Esophagus squamous epithelium (tissue), 5 donors: ENCODE results near the gene CSHL1. TPM values are rescaled to one million over a fixed set of nuclear protein-coding genes. Genes with fewer than 3 reads are reported as not detected.

Experiments used
- DNase-seq: peaks from one replicate; lab custom pipeline; 2025; lab: John Stamatoyannopoulos, UW
- H3K27ac ChIP-seq, 4 donors: fragments of 200-600 bp; sonication (generic); one replicate each; pipeline ENCODE4 v1.5.1; 2016 to 2019; ENCODE audit warnings: mild to moderate bottlenecking in 1 of 4
- H3K27me3 ChIP-seq, 4 donors: fragments of 200-600 bp; sonication (generic); 1 replicate in 3 of 4; 2 replicates in 1 of 4; pipeline versions ENCODE4 v1.5.1 to v1.6.0; 2017 to 2021; ENCODE audit warnings: antibody characterized with exemption in 1 of 4
- H3K36me3 ChIP-seq, 3 donors: fragments of 200-600 bp; sonication (generic); one replicate each; pipeline ENCODE4 v1.5.1; 2016 to 2019
- H3K4me1 ChIP-seq, 3 donors: fragments of 200-600 bp; sonication (generic); one replicate each; pipeline ENCODE4 v1.5.1; 2017 to 2019
- H3K4me3 ChIP-seq, 4 donors: fragments of 200-600 bp; sonication (generic); 1 replicate in 3 of 4; 2 replicates in 1 of 4; pipeline ENCODE4 v1.5.1; 2016 to 2019; ENCODE audit warnings: mild to moderate bottlenecking in 2 of 4, moderate library complexity in 1 of 4
- H3K9me3 ChIP-seq, 3 donors: fragments of 200-600 bp; sonication (generic); one replicate each; pipeline ENCODE4 v1.5.1; 2016 to 2019
- POLR2A ChIP-seq, 4 donors: fragments of 450-650 bp; IDR thresholded peaks; one replicate each; pipeline ENCODE4 v1.6.1; 2017; ENCODE audit warnings: antibody characterized with exemption in 4 of 4, mild to moderate bottlenecking in 4 of 4, moderate library complexity in 3 of 4
- WGBS, 2 donors: methylation state at CpG; one replicate each; pipeline ENCODE4 v1.1.5; 2018; 5-methylcytosine and 5-hydroxymethylcytosine counted together
- intact Hi-C: fragments of 100-400 bp; cut with DNase I; formaldehyde crosslinking; loops from one replicate; pipeline ENCODE4 v1.15.0; 2022
- total RNA-seq, 4 donors: library from RNA; depleted of rRNA; stranded (reverse); fragments of >200 nt; gene quantifications; one replicate each; pipeline ENCODE4 v1.1.0, GENCODE V29; 2016
- TF ChIP-seq, protein P1 (sequence below), 6 experiments: fragments of 450-650 bp in 4 of 6; fragments of 200-600 bp in 2 of 6; sonication (generic) in 2 of 6; IDR thresholded peaks; one replicate each; pipeline ENCODE4 v1.5.1; 2016 to 2019; ENCODE audit warnings: antibody characterized with exemption in 6 of 6, mild to moderate bottlenecking in 4 of 6, moderate library complexity in 4 of 6
- donor health status: DM: yes; HTN: yes; CAD: no.

The CSHL1 gene
- total RNA-seq, 4 donors from 2014 or later, result not detected

DNA sequence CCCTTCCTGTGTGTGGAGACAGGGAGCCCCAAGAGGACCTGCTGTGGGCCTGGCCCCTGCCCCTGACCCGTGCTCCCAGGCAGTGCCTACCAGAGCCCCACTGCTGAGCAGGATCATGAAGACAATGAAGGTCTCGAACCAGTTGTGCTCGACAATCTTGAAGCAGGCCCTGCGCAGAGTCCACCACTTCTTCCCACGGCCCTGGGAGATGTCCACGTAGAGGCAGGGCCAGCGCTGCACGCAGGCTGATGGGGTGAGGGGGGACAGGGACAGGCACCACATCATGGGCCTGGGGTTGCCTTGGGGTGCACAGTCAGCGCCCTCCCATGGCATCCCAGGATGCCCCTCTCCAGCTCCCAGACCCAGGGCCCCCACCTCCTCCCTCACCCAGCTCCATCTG lies 37.5 kb upstream of the CSHL1 start:
- Histone ChIP-seq H3K9me3 (no peaks in the 10 kb centered on the region), H3K36me3 (no peaks in the 10 kb centered on the region), H3K4me1 (peaks cover 0 to 11% (median 0%) of the 10 kb centered on the region in 3 donors), H3K27me3 (peaks cover 0 to 34% (median 0%) of the 10 kb centered on the region in 4 donors), H3K4me3 (no peak overlapping the region), H3K27ac (no peak overlapping the region)
- no peak for DNase-seq
- TF ChIP-seq, protein P1, sequence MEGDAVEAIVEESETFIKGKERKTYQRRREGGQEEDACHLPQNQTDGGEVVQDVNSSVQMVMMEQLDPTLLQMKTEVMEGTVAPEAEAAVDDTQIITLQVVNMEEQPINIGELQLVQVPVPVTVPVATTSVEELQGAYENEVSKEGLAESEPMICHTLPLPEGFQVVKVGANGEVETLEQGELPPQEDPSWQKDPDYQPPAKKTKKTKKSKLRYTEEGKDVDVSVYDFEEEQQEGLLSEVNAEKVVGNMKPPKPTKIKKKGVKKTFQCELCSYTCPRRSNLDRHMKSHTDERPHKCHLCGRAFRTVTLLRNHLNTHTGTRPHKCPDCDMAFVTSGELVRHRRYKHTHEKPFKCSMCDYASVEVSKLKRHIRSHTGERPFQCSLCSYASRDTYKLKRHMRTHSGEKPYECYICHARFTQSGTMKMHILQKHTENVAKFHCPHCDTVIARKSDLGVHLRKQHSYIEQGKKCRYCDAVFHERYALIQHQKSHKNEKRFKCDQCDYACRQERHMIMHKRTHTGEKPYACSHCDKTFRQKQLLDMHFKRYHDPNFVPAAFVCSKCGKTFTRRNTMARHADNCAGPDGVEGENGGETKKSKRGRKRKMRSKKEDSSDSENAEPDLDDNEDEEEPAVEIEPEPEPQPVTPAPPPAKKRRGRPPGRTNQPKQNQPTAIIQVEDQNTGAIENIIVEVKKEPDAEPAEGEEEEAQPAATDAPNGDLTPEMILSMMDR (IDR thresholded peaks at IDR 0.05), result no peak
- no peak for TF ChIP-seq POLR2A (IDR thresholded peaks at IDR 0.05)
- WGBS, 2 donors, result 80% methylated on average over 1 of the region's 9 CpGs; no CpG with 5 or more reads in 1 of the 2 donors
- intact Hi-C loops, result no loop called here

DNA sequence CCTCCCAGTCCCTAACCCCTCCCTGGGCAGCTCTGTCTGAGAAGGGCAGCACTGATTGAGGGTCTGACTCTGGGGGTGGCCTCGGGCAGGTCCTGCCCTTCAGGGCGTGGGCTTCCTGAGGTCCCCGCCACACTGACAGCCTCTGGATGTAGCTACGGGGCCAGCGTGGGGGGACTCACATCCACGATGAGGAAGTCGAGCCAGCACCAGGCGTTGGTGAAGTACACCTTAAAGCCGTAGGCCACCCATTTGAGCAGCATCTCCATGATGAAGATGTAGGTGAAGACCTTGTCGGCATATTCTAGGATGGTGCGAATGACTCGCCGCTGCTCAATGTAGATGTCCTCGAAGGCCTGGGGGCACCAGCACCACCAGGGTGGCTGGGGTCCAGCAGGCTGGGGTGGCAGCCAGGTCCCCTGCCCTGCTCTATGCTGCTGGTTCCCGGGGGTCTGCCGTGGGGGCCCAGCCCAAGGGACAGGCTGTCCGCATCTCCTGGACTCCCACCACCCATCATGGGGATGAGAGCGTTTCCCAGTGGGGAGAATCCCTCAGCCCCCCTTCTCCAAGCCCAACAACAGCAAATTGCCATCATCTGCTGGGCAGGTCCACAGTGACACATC lies 36.8 kb upstream of the CSHL1 start:
- no peak for TF ChIP-seq POLR2A (IDR thresholded peaks at IDR 0.05)
- peaks cover 0 to 34% (median 0%) of the 10 kb centered on the region in 4 donors for H3K27me3 ChIP-seq
- no peaks in the 10 kb centered on the region for H3K9me3 ChIP-seq
- intact Hi-C loops, result no loop called here
- DNase-seq, result no peak
- WGBS, 2 donors, result 80 to 92% methylated on average over 3 to 7 of the region's 18 CpGs
- no peaks in the 10 kb centered on the region for H3K36me3 ChIP-seq
- H3K27ac ChIP-seq, result no peak overlapping the region
- peaks cover 0 to 11% (median 0%) of the 10 kb centered on the region in 3 donors for H3K4me1 ChIP-seq
- no peak overlapping the region for H3K4me3 ChIP-seq

DNA sequence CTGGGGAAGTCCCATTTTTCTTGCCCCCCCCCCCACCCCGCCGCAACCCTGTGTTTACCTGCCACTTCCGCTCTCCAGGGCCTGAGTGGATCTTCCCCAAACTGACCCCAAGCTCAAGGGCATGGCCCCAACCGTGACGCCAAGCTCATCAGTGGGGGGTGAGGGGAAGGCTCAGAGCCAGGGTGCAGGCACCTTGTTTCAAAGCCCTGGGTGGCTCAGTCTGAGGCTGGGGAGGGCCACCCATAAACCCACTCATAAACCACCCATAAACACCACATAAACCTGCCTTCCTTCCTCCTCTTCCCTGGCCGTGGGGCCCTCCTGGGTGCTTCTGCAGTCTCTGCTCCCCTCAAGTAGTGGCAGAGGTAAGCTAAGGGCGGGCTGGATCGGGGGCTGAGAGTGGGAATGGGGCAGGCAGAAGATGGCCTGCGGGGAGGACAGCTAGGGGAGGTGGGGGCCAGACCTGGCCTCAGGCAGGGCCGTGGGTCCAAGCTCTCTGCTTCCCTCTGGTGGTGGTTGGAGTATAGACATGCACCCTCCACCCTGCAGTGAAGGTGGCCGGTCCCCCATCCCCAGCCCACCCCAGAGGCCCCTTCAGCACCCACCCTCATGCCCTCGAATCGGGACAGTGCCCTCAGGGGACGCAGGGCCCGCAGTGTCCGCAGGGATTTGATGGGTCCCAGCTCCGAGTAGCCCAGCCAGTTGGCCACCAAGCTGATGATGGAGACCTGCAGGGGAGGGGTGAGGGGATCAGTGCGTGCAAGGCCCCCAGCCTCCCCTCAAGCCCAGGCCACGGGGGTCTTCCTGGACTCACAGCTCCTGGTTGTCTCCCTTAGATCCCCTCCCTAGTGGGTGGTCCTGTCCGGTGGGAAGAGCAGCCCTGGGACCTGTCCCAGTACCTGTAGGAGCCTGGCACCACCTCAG lies 35.6 kb upstream of the CSHL1 start:
- TF ChIP-seq, protein P1 (IDR thresholded peaks at IDR 0.05), result peak; percentile 41 to 72 (median 62)
- no peak for TF ChIP-seq POLR2A (IDR thresholded peaks at IDR 0.05)
- 31 to 57% methylated on average over 3 to 7 of the region's 20 CpGs for WGBS, 2 donors
- Histone ChIP-seq H3K36me3 (no peaks in the 10 kb centered on the region), H3K9me3 (no peaks in the 10 kb centered on the region), H3K27ac (no peak overlapping the region), H3K4me1 (peaks cover 0 to 11% (median 0%) of the 10 kb centered on the region in 3 donors), H3K27me3 (peaks cover 0 to 34% (median 0%) of the 10 kb centered on the region in 4 donors), H3K4me3 (peak overlapping the region in 1 of 4 donors; percentile 21)
- intact Hi-C loops, result no loop called here
- DNase-seq, result no peak

DNA sequence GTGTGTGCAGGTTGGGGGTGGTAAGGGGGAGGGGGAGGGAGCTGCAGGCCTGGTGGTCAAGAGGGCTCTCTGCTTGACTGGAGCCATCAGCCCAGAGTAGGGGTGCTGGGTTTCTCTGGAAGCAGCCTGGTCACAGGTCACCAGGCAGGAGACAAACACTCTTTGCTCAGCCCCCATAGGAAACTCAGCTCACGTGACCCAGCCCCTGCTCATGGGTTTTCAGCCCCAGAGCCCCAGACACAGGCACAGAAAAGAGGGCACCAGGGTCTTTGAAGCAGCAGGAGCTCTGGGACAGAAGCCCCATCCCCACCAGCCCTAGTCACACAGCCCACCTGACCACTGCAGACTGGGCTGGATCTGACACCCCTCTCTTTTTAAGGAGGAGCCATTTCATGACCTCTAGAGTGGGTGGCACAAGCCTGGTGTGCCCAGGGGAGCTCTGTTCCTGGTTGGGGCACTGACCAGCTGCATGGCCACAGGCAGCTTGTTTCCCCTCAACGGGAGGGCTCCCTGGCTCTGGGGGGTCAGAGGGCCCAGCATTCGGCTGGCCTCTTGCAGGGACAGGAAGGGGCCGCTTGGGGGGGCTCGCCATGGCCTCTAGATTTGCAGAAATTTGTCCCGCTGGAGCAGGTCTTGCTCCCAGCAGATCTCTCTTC lies 34.9 kb upstream of the CSHL1 start:
- intact Hi-C loops, result no loop called here
- TF ChIP-seq, protein P1 (IDR thresholded peaks at IDR 0.05), result no peak
- no peak for TF ChIP-seq POLR2A (IDR thresholded peaks at IDR 0.05)
- no peaks in the 10 kb centered on the region for H3K9me3 ChIP-seq
- DNase-seq, result no peak
- no peak overlapping the region for H3K27ac ChIP-seq
- 50% methylated on average over 6 of the region's 6 CpGs; no CpG with 5 or more reads in 1 of the 2 donors for WGBS, 2 donors
- peaks cover 0 to 11% (median 0%) of the 10 kb centered on the region in 3 donors for H3K4me1 ChIP-seq
- H3K4me3 ChIP-seq, result no peak overlapping the region
- no peaks in the 10 kb centered on the region for H3K36me3 ChIP-seq
- H3K27me3 ChIP-seq, result peaks cover 0 to 29% (median 0%) of the 10 kb centered on the region in 4 donors

DNA sequence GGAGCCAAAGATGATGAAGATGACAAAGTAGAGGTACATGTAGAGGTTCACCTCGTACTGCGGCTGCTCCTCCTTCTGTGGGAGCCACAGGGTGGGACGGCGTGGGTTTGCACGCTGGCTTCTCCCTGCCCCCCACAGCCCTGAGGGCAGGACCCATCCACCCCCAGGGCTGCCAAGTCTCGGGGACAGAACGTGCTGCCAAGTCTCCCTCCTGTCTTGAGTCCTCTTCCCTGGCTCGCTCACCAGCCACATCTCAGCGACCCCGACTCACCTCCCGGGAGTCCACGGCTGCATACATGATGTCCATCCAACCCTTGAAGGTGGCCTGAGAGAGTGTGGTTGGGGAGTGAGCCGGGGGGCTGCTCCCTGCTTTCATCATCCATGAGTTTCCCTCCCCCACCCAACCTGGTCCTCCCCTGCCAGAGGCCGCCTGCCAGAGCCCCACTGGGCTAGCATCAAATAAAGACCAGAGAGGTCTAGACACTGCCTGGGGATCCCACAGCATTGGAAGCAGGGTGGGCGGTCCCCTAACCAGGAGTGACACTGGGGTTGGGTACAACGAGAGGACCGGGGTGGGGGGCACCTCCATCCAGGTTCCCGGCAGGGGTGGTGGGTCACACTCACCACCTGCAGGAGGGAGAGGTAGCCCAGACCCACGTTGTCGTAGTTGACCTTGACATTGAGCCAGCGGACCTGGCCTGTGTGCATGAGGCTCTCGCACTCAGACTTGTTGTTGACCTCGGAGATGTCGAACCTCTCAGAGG lies 33.9 kb upstream of the CSHL1 start:
- no peaks in the 10 kb centered on the region for H3K9me3 ChIP-seq
- H3K27me3 ChIP-seq, result peaks cover 0 to 21% (median 0%) of the 10 kb centered on the region in 4 donors
- H3K36me3 ChIP-seq, result no peaks in the 10 kb centered on the region
- WGBS, 2 donors, result 81% methylated on average over 6 to 12 of the region's 24 CpGs
- intact Hi-C loops, result no loop called here
- no peak for DNase-seq
- no peak overlapping the region for H3K4me3 ChIP-seq
- no peak for TF ChIP-seq POLR2A (IDR thresholded peaks at IDR 0.05)
- TF ChIP-seq, protein P1 (IDR thresholded peaks at IDR 0.05), result no peak
- H3K4me1 ChIP-seq, result peaks cover 0 to 11% (median 0%) of the 10 kb centered on the region in 3 donors
- no peak overlapping the region for H3K27ac ChIP-seq
